ENCODE measurements around the gene SRPX. TPM values are rescaled to one million over a fixed set of nuclear protein-coding genes. Genes with fewer than 3 reads are reported as not detected.

Gene SRPX
- total RNA-seq, 2 donors from 2014 or later = 54.5 to 65.9 TPM

- Histone ChIP-seq H3K36me3 (no peaks in the 10 kb centered on the region), H3K4me3 (no peak overlapping the region), H3K9me3 (no peaks in the 10 kb centered on the region), H3K27me3 (replicated peaks; ENCODE audit: insufficient read depth) (no peaks in the 10 kb centered on the region), H3K27ac (no peak overlapping the region), H3K4me1 (ENCODE audit: control insufficient read depth in 1 of 2, low read depth in 2 of 2) (peaks cover 0 to 20% of the 10 kb centered on the region in 2 donors)
- no peak for ATAC-seq (ENCODE audit: insufficient number of reproducible peaks, low FRiP score, low read depth)
- DNase-seq (ENCODE audit: low spot score) = no peak
- TF ChIP-seq CTCF (IDR thresholded peaks at IDR 0.05) = no peak
These were observed 78.1 kb downstream of the SRPX start for GRCh38 chrX:38142610-38143009.

GRCh38 chrX:38138900-38139299, 81.8 kb downstream of the SRPX start:
- no peak overlapping the region for H3K4me3 ChIP-seq
- no peaks in the 10 kb centered on the region for H3K27me3 ChIP-seq (replicated peaks; ENCODE audit: insufficient read depth)
- ATAC-seq (ENCODE audit: insufficient number of reproducible peaks, low FRiP score, low read depth) (no peak), DNase-seq (ENCODE audit: low spot score) (no peak)
- H3K4me1 ChIP-seq (ENCODE audit: control insufficient read depth in 1 of 2, low read depth in 2 of 2) = peaks cover 0 to 20% of the 10 kb centered on the region in 2 donors
- no peaks in the 10 kb centered on the region for H3K36me3 ChIP-seq
- TF ChIP-seq CTCF (IDR thresholded peaks at IDR 0.05) = no peak
- no peaks in the 10 kb centered on the region for H3K9me3 ChIP-seq
- no peak overlapping the region for H3K27ac ChIP-seq

- DNase-seq (ENCODE audit: low spot score) (no peak), ATAC-seq (ENCODE audit: insufficient number of reproducible peaks, low FRiP score, low read depth) (no peak)
- Histone ChIP-seq H3K36me3 (no peaks in the 10 kb centered on the region), H3K4me1 (ENCODE audit: control insufficient read depth in 1 of 2, low read depth in 2 of 2) (peaks cover 0 to 20% of the 10 kb centered on the region in 2 donors), H3K4me3 (no peak overlapping the region), H3K9me3 (no peaks in the 10 kb centered on the region), H3K27ac (no peak overlapping the region), H3K27me3 (replicated peaks; ENCODE audit: insufficient read depth) (no peaks in the 10 kb centered on the region)
- TF ChIP-seq CTCF (IDR thresholded peaks at IDR 0.05) = no peak
These were observed 82.3 kb downstream of the SRPX start for GRCh38 chrX:38138157-38138891.

GRCh38 chrX:38129366-38129765, 91.3 kb downstream of the SRPX start:
- Histone ChIP-seq H3K9me3 (no peaks in the 10 kb centered on the region), H3K4me1 (ENCODE audit: control insufficient read depth in 1 of 2, low read depth in 2 of 2) (no peaks in the 10 kb centered on the region), H3K36me3 (no peaks in the 10 kb centered on the region), H3K4me3 (no peak overlapping the region), H3K27ac (no peak overlapping the region), H3K27me3 (replicated peaks; ENCODE audit: insufficient read depth) (no peaks in the 10 kb centered on the region)
- no peak for DNase-seq (ENCODE audit: low spot score)
- no peak for TF ChIP-seq CTCF (IDR thresholded peaks at IDR 0.05)
- ATAC-seq (ENCODE audit: insufficient number of reproducible peaks, low FRiP score, low read depth) = no peak

GRCh38 chrX:38127961-38128360, 92.7 kb downstream of the SRPX start:
- TF ChIP-seq CTCF (IDR thresholded peaks at IDR 0.05) = no peak
- Histone ChIP-seq H3K4me1 (ENCODE audit: control insufficient read depth in 1 of 2, low read depth in 2 of 2) (no peaks in the 10 kb centered on the region), H3K4me3 (no peak overlapping the region), H3K36me3 (no peaks in the 10 kb centered on the region), H3K27me3 (replicated peaks; ENCODE audit: insufficient read depth) (no peaks in the 10 kb centered on the region), H3K27ac (no peak overlapping the region), H3K9me3 (no peaks in the 10 kb centered on the region)
- ATAC-seq (ENCODE audit: insufficient number of reproducible peaks, low FRiP score, low read depth) = no peak
- no peak for DNase-seq (ENCODE audit: low spot score)

Measured in thoracic aorta (tissue), 2 donors.